SKM-1 treated with dmso at 0.1 percent for 144 hours (cell line): ENCODE measurements around the gene OR2F1.

ENCODE experiments used
- DNase-seq: peaks from one replicate; lab custom pipeline; 2025; ENCODE audit not compliant: unreplicated experiment; lab: John Stamatoyannopoulos, UW

OR2F1 gene, protein sequence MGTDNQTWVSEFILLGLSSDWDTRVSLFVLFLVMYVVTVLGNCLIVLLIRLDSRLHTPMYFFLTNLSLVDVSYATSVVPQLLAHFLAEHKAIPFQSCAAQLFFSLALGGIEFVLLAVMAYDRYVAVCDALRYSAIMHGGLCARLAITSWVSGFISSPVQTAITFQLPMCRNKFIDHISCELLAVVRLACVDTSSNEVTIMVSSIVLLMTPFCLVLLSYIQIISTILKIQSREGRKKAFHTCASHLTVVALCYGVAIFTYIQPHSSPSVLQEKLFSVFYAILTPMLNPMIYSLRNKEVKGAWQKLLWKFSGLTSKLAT

GRCh38 chr7:143954544-143954943 lies at the start of gene OR2F1:
Gene OR2F1 (plus strand): TSS chr7:143954844. CDS start chr7:143959971, 5,127 bp downstream.
- no peak for DNase-seq

- no peak for DNase-seq
Measured at GRCh38 chr7:143905509-143905908, 49.1 kb upstream of the OR2F1 start.

DNA sequence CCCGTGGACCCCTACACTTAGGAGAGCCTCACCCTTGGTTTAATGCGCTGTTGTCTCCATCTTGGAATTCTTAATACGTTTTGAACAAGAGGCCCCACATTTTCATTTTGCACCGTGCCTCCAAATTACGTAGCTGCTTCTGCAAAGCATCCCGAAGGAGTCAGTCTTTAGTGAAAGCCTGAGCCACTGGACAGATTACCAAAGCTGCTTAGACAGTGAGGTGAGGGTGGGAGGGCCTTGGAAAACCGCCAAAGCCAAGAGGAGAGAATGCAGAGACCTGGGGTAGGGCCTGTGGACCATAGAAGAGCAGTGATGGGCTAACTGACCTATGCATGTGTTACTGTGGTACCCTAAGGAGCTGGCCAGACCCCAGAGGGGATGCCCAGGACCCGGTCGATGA lies 48.5 kb upstream of the OR2F1 start:
- DNase-seq, result no peak

DNA sequence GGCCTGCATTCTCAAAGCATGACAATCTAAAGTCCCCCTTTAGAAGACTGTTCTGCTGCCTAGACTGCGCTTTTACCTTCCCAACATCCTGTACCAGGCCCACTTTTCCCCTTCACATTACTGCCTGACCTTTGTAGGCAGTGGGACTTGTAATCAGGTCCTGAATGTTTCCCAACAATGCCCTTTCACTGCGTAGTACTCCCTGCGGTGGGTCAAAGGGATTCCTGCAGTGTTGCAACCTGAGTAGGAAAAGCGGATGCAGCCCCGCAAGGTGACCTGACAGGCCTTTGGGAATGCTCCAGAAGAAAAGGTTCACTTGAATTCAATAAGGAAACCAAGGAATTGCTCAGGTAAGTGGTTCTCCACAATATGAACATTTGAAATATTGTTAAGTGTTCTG lies 47.7 kb upstream of the OR2F1 start:
- no peak for DNase-seq

GRCh38 chr7:143908120-143908519 lies 46.5 kb upstream of the OR2F1 start:
- no peak for DNase-seq

GRCh38 chr7:143909863-143910262 lies 44.8 kb upstream of the OR2F1 start:
- no peak for DNase-seq

DNA sequence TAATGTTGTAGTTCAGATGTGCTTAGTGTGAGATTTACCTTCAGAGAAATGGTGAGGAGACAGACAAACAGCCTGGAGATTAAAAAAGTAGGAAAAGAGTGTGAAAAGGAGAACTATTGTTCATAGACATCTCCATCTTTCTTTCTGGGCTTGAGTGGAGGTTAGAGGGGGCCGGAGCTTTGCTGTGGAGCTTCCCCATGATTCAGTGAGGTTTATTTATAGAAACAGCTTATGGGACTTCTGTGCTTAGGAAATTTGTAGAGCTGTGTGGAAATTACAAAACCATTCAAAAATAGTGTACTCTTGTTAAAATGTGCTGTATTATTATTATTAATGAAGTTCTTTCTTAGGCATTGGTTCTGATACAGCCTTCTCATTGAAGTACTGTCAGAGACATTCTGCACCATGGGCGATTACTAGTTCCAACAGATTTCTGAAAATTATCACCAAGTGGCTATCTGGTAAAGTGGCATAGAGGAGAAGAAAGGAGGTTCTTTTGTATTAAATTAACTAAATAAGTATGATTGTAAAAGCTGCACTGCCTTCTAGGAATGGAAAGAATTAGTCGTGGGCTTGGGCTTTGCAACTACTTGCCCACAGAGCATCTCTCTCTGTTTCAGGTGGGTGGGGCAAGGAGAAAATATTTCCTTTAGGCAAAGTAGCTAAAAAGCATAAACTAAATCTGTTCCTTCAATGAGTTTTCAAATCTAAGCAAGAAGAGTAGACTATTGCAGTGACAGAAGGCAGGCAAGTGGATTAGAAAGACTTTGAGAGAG lies 44.0 kb upstream of the OR2F1 start:
- no peak for DNase-seq

GRCh38 chr7:143913945-143914615 lies 40.6 kb upstream of the OR2F1 start:
- no peak for DNase-seq

- DNase-seq, result no peak
Measured at GRCh38 chr7:143914938-143915652, 39.5 kb upstream of the OR2F1 start.

DNA sequence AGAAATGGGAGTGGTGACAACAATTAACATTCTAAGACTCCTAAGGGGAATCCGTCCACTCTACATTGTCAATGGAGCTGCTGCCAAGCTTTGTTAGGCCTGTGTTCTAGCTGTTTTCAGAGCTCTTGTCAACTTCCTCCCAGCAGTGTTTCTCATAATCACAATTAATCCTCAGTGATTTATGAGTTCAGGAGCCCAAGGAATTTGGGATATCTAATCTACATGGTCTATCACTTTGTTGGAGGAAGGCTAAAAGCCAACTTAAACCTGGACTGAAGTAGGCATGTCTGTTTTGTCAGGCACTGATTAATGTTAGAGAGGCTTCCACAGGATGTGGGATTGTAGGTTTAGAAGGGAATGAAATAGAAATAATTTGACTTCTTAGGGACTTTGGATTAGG lies 29.8 kb upstream of the OR2F1 start:
- no peak for DNase-seq

DNA sequence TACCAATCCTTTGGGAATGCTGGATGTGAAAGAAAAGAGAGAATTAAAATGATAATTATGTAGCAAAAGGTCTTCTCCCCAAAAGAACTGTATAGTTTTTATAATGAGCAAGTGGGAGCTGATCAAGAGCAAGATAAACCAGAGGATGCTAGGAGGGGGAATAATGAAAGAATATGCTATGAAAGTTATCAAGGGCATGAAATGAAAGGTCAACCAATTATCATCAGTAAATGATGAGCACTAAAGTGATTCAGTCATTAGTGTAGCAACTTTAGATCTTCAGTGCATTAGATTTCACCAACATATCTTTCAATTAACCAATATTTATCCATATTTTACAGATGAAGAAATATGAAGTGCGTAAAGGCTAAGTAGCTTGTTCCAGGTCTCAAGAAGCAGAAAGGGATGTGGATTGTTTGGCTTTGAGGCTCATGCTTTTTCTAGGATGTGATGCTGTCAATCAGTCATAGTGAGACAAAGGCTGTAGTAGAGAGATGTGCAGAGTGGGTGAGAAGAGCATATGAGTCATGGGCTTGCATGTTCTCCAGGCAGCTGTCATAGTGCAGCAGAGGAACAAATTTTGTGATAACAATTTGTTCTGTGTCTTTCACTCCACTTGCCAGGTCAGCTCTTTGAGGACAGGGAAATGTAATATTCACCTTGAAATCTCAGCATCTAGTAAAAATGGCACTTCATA lies 25.3 kb upstream of the OR2F1 start:
- no peak for DNase-seq

GRCh38 chr7:143931739-143932138 lies 22.9 kb upstream of the OR2F1 start:
- DNase-seq, result no peak

DNA sequence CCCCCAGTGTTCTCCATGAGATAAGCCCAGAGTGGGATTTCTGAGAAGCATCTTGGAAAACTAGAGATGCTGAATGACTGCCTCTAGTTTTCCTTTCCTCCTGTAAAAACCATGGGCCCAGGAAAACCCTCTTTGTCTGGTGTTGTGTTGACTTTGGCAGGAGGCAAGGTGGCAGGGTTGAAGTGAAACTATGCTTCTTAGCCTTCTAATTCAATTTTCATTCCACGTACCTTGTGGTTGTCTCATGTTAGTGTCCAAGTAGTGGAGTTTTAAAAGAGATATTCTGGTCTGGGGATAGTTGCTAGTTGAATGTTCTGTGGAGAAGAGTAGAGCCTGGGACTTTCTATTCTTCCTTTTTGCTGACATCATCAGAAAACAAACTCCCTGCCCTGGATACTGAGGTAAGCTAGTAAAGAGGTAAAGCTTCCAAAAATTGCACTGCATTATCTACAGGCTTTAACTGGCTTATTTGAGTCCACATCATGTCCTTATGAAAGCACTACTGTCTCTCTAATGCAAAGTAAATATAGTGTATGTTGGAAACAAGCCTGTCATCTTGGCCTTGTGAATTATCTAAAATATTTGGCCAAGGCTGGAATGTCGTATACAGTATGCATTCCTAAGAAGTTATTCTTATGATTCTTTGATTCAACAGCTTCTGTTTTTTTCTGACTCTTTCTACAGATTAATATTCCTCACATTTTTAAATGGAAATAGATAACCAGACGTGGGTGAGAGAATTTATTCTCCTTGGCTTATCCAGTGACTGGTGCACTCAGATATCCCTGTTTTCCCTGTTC lies 19.9 kb upstream of the OR2F1 start, which contains the start of gene OR2F2:
OR2F2 (plus strand) TSS at position 708 of the 800 bp plus-strand sequence; CDS start at position 708, 0 bp downstream.
- no peak for DNase-seq

GRCh38 chr7:143936087-143937009 lies 18.3 kb upstream of the OR2F1 start:
- no peak for DNase-seq

DNA sequence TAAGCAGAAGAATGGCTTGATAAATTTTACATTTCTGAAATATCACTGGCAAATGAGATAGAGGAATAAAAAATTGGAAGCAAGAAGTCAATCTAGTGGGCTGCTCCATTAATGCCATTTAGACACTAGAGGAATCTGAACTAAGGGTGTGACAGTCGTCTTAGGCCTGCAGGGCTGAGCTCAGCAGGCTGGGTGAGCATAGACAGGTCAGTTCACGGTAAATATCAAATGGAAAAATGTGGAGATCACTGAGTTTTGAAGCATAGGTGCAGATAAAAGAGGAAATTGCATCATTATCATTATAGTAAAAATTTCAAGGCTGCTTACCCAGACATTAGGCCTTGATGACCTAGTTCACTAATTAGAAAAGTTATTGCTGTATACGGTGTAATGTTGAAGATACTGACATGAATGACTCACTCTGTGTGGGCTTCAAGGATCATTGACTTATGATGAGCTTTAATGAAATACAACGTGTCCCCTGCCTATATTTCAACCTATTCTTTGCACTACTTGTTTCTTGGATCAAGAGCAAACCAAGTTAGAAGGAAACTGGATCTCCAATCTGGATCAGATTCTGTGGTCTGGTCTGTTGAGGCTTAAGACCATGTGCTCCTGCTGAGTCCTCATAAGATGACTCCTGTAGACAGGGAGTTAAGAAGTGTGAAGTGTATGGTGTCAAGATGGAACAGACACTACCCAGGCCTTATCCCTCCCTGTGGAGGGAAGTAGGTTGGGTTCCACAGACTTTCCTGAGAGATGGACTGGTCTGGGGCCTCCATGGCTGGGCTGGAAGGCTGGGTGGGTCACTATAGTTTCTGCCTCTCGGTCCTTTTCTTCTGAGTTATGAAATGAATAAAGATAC lies 16.0 kb upstream of the OR2F1 start:
- DNase-seq, result no peak

DNA sequence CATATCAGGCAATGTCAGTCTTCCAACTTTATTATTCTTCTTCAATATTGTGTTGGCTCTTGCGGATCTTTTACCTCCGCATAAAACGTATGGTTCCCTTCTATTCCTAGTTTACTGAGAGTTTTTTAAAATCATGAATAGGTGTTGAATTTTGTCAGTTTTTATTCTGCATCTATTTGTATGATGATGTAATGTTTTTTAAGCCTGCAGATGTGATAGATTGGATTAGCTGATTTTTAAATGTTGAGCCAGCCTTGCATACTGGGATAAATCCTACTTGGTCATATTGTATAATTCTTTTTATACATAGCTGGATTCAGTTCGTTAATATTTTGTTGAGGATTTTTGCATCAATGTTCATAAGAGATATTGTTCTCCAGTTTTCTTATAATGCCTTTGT lies 9.2 kb upstream of the OR2F1 start:
- DNase-seq, result no peak

DNA sequence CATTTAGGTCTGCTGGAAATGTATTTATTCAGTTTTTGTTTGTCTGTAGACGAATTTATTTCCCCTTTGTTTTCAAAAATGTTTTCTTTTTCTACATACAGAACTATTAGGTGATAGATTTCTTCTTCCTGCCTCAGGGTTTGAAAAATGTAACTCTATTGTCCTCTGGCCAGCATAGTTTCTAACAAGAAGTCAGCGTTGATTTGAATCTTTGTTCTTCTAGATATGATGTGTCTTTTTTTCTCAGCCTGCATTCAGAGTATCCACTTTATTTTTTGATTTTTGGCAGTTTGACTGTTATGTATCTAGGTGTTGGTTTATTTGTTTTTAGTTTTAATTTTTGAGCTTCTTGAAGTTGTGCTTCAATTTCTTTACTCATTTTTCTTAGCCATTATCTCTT lies 7.5 kb upstream of the OR2F1 start:
- DNase-seq, result no peak

GRCh38 chr7:143948733-143949132 lies 5.9 kb upstream of the OR2F1 start:
- no peak for DNase-seq
